Loucy (cell line): ENCODE measurements around the gene LTK.

Experiments used
- CTCF ChIP-seq: fragments of 200-600 bp; sonication (generic); conservative IDR thresholded peaks from 2 replicates; pipeline ENCODE4 v1.5.1; 2014; ENCODE audit warnings: mild to moderate bottlenecking, antibody characterized with exemption, low read length
- EZH2phosphoT487 ChIP-seq: fragments of 200-600 bp; IDR thresholded peaks from 2 replicates; pipeline ENCODE4 v1.6.1; 2018; ENCODE audit warnings: antibody characterized with exemption, mild to moderate bottlenecking, moderate library complexity, borderline replicate concordance

DNA sequence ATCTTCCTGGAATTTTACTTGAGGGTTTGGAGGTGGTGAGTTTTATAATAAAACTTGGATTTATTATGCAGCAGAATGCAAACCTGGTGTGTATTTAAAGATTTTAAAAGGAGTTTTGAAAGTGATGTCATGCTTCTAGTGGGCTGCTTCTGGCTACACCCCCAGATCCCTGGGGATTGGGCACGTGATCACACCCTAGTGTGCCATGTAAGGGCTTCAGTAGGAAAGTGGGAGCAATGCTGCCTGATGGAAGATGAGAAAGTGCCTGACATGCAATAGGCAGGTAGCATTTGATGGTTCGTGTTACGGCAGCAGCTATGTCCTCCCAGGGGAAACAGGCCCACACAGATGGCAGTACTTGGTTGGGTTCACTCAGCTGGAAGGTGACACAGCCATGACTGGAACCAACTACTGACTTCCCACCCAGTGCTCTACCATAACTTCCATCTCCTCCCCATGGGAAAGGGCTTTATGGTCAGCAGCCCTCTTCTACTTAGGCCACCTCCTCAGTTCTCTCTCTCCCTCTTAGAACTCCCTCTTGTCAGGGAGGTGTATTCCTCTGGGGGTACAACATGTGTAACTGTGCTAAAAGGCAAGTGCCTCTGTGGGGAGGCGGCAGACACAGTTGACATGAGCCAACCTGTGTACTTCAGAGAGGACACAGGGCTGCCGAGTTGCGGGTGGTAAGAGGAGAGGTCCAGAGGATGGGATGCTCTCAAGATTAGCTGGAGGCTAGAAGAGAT is 14.3 kb downstream of the LTK start:
- no peak for TF ChIP-seq CTCF
- TF ChIP-seq EZH2phosphoT487 = no peak
